Measurements from ENCODE around the gene CEP41.

- TF ChIP-seq EZH2 (IDR thresholded peaks at IDR 0.05; ENCODE audit: borderline replicate concordance) (no peak), EZH2phosphoT487 (IDR thresholded peaks at IDR 0.05; ENCODE audit: low read depth, severe bottlenecking, unreplicated experiment) (no peak)
- TF ChIP-seq, protein P1, sequence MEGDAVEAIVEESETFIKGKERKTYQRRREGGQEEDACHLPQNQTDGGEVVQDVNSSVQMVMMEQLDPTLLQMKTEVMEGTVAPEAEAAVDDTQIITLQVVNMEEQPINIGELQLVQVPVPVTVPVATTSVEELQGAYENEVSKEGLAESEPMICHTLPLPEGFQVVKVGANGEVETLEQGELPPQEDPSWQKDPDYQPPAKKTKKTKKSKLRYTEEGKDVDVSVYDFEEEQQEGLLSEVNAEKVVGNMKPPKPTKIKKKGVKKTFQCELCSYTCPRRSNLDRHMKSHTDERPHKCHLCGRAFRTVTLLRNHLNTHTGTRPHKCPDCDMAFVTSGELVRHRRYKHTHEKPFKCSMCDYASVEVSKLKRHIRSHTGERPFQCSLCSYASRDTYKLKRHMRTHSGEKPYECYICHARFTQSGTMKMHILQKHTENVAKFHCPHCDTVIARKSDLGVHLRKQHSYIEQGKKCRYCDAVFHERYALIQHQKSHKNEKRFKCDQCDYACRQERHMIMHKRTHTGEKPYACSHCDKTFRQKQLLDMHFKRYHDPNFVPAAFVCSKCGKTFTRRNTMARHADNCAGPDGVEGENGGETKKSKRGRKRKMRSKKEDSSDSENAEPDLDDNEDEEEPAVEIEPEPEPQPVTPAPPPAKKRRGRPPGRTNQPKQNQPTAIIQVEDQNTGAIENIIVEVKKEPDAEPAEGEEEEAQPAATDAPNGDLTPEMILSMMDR (IDR thresholded peaks at IDR 0.05; ENCODE audit: poor library complexity), result no peak
Measured at GRCh38 chr7:130363026-130363847, 77.6 kb downstream of the CEP41 start.

All from hepatocyte (in vitro differentiated cells).